Keratinocyte (primary cell): ENCODE results near the gene FAM13C. TPM values are rescaled to one million over a fixed set of nuclear protein-coding genes. Genes with fewer than 3 reads are reported as not detected.

ENCODE experiments used
- DNase-seq: peaks from one replicate; pipeline ENCODE4 v3.0.0-alpha.2; 2011; ENCODE audit warnings: low read depth, missing footprints, low spot score
- FAIRE-seq: peaks from 2 replicates; lab custom pipeline; 2011; peaks lifted over from hg19 to GRCh38; lab: Jason Lieb, UNC
- H2AFZ ChIP-seq: 2 replicates; pipeline ENCODE4 v1.6.0; 2012; ENCODE audit warnings: low read length, control low read depth, inconsistent platforms; ENCODE audit not compliant: control insufficient read depth
- H3K27ac ChIP-seq: 2 replicates; pipeline ENCODE4 v1.5.1; 2011; ENCODE audit warnings: low read length; ENCODE audit not compliant: control insufficient read depth, insufficient read depth
- H3K27me3 ChIP-seq: 3 replicates; pipeline ENCODE4 v1.6.0; 2011; ENCODE audit warnings: low read length; ENCODE audit not compliant: control insufficient read depth, insufficient read depth; ENCODE audit errors: extremely low read depth
- H3K36me3 ChIP-seq, 2 experiments: 2 replicates in 1 of 2; 3 replicates in 1 of 2; pipeline ENCODE4 v1.5.1; 2011; ENCODE audit warnings: low read length in 2 of 2, mild to moderate bottlenecking in 1 of 2; ENCODE audit not compliant: control insufficient read depth in 2 of 2, insufficient read depth in 2 of 2; ENCODE audit errors: extremely low read depth in 1 of 2
- H3K4me1 ChIP-seq: 3 replicates; pipeline ENCODE4 v1.5.1; 2011; ENCODE audit warnings: low read length; ENCODE audit not compliant: control insufficient read depth, insufficient read depth; ENCODE audit errors: extremely low read depth
- H3K4me2 ChIP-seq: 3 replicates; pipeline ENCODE4 v1.6.0; 2011; ENCODE audit warnings: low read depth, low read length; ENCODE audit not compliant: control insufficient read depth, insufficient read depth; ENCODE audit errors: extremely low read depth
- H3K4me3 ChIP-seq, 3 experiments: fragments of 200-600 bp in 1 of 3; sonication (generic) in 1 of 3; 2 replicates in 2 of 3; 3 replicates in 1 of 3; pipeline ENCODE4 v1.5.1; 2011 to 2016; ENCODE audit warnings: low read length in 3 of 3, mild to moderate bottlenecking in 3 of 3, control low read depth in 2 of 3, inconsistent platforms in 1 of 3, low read depth in 1 of 3, mixed read lengths in 1 of 3, mixed run types in 1 of 3, moderate library complexity in 1 of 3; ENCODE audit not compliant: control insufficient read depth in 2 of 3, insufficient read depth in 2 of 3; ENCODE audit errors: extremely low read depth in 1 of 3
- H3K79me2 ChIP-seq: 2 replicates; pipeline ENCODE4 v1.6.0; 2012; ENCODE audit warnings: low read length; ENCODE audit not compliant: control insufficient read depth, insufficient read depth
- H3K9ac ChIP-seq: 3 replicates; pipeline ENCODE4 v1.6.0; 2011; ENCODE audit warnings: low read length; ENCODE audit not compliant: control insufficient read depth, insufficient read depth; ENCODE audit errors: extremely low read depth
- H3K9me1 ChIP-seq: 3 replicates; pipeline ENCODE4 v1.6.0; 2011; ENCODE audit warnings: low read length; ENCODE audit not compliant: control insufficient read depth, insufficient read depth; ENCODE audit errors: extremely low read depth
- H3K9me3 ChIP-seq: 2 replicates; pipeline ENCODE4 v1.5.1; 2012; ENCODE audit warnings: low read depth, low read length; ENCODE audit not compliant: control insufficient read depth
- H4K20me1 ChIP-seq: 3 replicates; pipeline ENCODE4 v1.6.0; 2011; ENCODE audit warnings: low read length; ENCODE audit not compliant: control insufficient read depth, insufficient read depth; ENCODE audit errors: extremely low read depth
- CTCF ChIP-seq, 3 experiments: IDR thresholded peaks in 1 of 3; conservative IDR thresholded peaks in 1 of 3; optimal IDR thresholded peaks in 1 of 3; 2 replicates in 2 of 3; 3 replicates in 1 of 3; pipeline versions ENCODE3 to v1.5.1; 2011; ENCODE audit warnings: low read length in 3 of 3, mild to moderate bottlenecking in 3 of 3, moderate library complexity in 2 of 3, control low read depth in 1 of 3, inconsistent platforms in 1 of 3; ENCODE audit not compliant: insufficient read depth in 2 of 3; ENCODE audit errors: extremely low read depth in 1 of 3
- EZH2 ChIP-seq: IDR thresholded peaks from one replicate; pipeline ENCODE4 v1.6.1; 2012; ENCODE audit warnings: inconsistent platforms, mild to moderate bottlenecking, low read length, moderate library complexity
- dilution Hi-C: fragments of 300-500 bp; cut with MboI; formaldehyde crosslinking; loops from one replicate; pipeline ENCODE4 v1.7.0; 2020; ENCODE audit warnings: low sequenced_read_pairs; ENCODE audit not compliant: extremely low pct_ligation_motif_present
- polyA plus RNA-seq, 5 experiments: library from polyadenylated mRNA; depleted of rRNA in 3 of 5; stranded (reverse) in 3 of 5; stranded (forward) in 1 of 5; unstranded in 1 of 5; fragments of >200 nt; gene quantifications; 1 replicate in 1 of 5; 2 replicates in 3 of 5; 3 replicates in 1 of 5; pipeline versions ENCODE4 v1.2.1 to v1.2.3, GENCODE V29; 2011 to 2012; ENCODE audit warnings: missing spikeins in 2 of 5, low read depth in 1 of 5, low replicate concordance in 1 of 5

FAM13C gene
- polyA plus RNA-seq, 1 donor (not counting 4 experiments of a cell fraction or from before 2014, with no cell fraction given), result 0.58 TPM

GRCh38 chr10:59332581-59332980 lies 29.8 kb downstream of the FAM13C start:
- FAIRE-seq (peak; percentile 13), DNase-seq (no peak)
- H3K79me2 ChIP-seq, result no peaks in the 10 kb centered on the region
- H4K20me1 ChIP-seq, result no peaks in the 10 kb centered on the region
- H3K4me2 ChIP-seq, result no peak overlapping the region
- H3K36me3 ChIP-seq, result no peaks in the 10 kb centered on the region
- no peaks in the 10 kb centered on the region for H3K27me3 ChIP-seq
- H3K9ac ChIP-seq, result no peak overlapping the region
- H3K27ac ChIP-seq, result no peak overlapping the region
- H3K4me1 ChIP-seq, result peaks cover 9% of the 10 kb centered on the region
- TF ChIP-seq EZH2 (no peak), CTCF (optimal IDR thresholded peaks at IDR 0.05 in 1 of 3, IDR thresholded peaks at IDR 0.05 in 1 of 3, conservative IDR thresholded peaks at IDR 0.05 in 1 of 3; ENCODE audit: extremely low read depth in 1 of 3, insufficient read depth in 2 of 3, low read length in 3 of 3) (no peak)
- H2AFZ ChIP-seq, result no peak overlapping the region
- no peak overlapping the region for H3K4me3 ChIP-seq
- no peaks in the 10 kb centered on the region for H3K9me3 ChIP-seq
- dilution Hi-C loops, result no loop called here
- no peaks in the 10 kb centered on the region for H3K9me1 ChIP-seq

- H2AFZ ChIP-seq, result no peak overlapping the region
- TF ChIP-seq EZH2, result no peak
- no peak for TF ChIP-seq CTCF (optimal IDR thresholded peaks at IDR 0.05 in 1 of 3, IDR thresholded peaks at IDR 0.05 in 1 of 3, conservative IDR thresholded peaks at IDR 0.05 in 1 of 3; ENCODE audit: extremely low read depth in 1 of 3, insufficient read depth in 2 of 3, low read length in 3 of 3)
- dilution Hi-C loops, result no loop called here
These were observed 30.7 kb downstream of the FAM13C start for GRCh38 chr10:59331661-59332060.

More at GRCh38 chr10:59331661-59332060, 30.7 kb downstream of the FAM13C start:
- Histone ChIP-seq H4K20me1 (no peaks in the 10 kb centered on the region), H3K9me1 (no peaks in the 10 kb centered on the region), H3K4me1 (peaks cover under 1% of the 10 kb centered on the region), H3K27ac (no peak overlapping the region), H3K27me3 (no peaks in the 10 kb centered on the region), H3K4me3 (no peak overlapping the region), H3K4me2 (no peak overlapping the region), H3K79me2 (no peaks in the 10 kb centered on the region), H3K9me3 (no peaks in the 10 kb centered on the region), H3K36me3 (no peaks in the 10 kb centered on the region), H3K9ac (no peak overlapping the region)
- FAIRE-seq (no peak), DNase-seq (no peak)
